HCT116 (cell line): ENCODE results near the gene TIGD3.

Source experiments
- CTCF ChIP-seq, 3 experiments: fragments of 200-600 bp in 1 of 3; sonication (generic) in 1 of 3; IDR thresholded peaks in 2 of 3; conservative IDR thresholded peaks in 1 of 3; 2 replicates each; pipeline ENCODE4 v1.5.1; 2012 to 2017; ENCODE audit warnings: low read depth in 2 of 3, low read length in 2 of 3, antibody characterized with exemption in 1 of 3, borderline replicate concordance in 1 of 3, control low read depth in 1 of 3, mild to moderate bottlenecking in 1 of 3, mixed read lengths in 1 of 3, mixed run types in 1 of 3, moderate library complexity in 1 of 3; ENCODE audit not compliant: insufficient read depth in 1 of 3
- EZH2phosphoT487 ChIP-seq: fragments of 200-600 bp; IDR thresholded peaks from 2 replicates; pipeline ENCODE4 v1.6.1; 2018; ENCODE audit warnings: antibody characterized with exemption, borderline replicate concordance
- FOSL1 ChIP-seq: IDR thresholded peaks from 2 replicates; pipeline ENCODE4 v1.6.1; 2012; ENCODE audit warnings: low read depth
- MAX ChIP-seq: IDR thresholded peaks from 2 replicates; pipeline ENCODE4 v1.6.1; 2012
- POLR2A ChIP-seq: IDR thresholded peaks from 2 replicates; pipeline ENCODE4 v1.7.0; 2011; ENCODE audit warnings: borderline replicate concordance; ENCODE audit not compliant: insufficient read depth, insufficient read length; ENCODE audit errors: extremely low read depth
- SRF ChIP-seq: IDR thresholded peaks from 2 replicates; pipeline ENCODE4 v1.6.1; 2012; ENCODE audit warnings: low read depth
- ZNF274 ChIP-seq: fragments of 200-500 bp; sonication (Bioruptor generic); IDR thresholded peaks from 2 replicates; pipeline ENCODE4 v1.6.1; 2014; ENCODE audit warnings: mild to moderate bottlenecking, low read depth, low read length, inconsistent platforms

- TF ChIP-seq CTCF (IDR thresholded peaks at IDR 0.05 in 2 of 3, conservative IDR thresholded peaks at IDR 0.05 in 1 of 3; ENCODE audit: borderline replicate concordance in 1 of 3, insufficient read depth in 1 of 3, low read depth in 2 of 3, low read length in 2 of 3) (no peak), EZH2phosphoT487 (no peak), POLR2A (no peak), ZNF274 (no peak), MAX (no peak), FOSL1 (no peak), SRF (no peak)
Observed at GRCh38 chr11:65329478-65329877, 25.1 kb upstream of the TIGD3 start.
